ENCODE measurements around the gene ACTG2.
"Not testable (repeated sequence)": the region's sequence is repeated elsewhere in the genome, so short reads cannot be mapped to it uniquely, and the experiment has no call there.

Gene ACTG2

GRCh38 chr2:73903313-73903712 is 10.5 kb downstream of the ACTG2 start:
- no peaks in the 10 kb centered on the region for H3K79me2 ChIP-seq (ENCODE audit: insufficient read depth, low read length)

DNA sequence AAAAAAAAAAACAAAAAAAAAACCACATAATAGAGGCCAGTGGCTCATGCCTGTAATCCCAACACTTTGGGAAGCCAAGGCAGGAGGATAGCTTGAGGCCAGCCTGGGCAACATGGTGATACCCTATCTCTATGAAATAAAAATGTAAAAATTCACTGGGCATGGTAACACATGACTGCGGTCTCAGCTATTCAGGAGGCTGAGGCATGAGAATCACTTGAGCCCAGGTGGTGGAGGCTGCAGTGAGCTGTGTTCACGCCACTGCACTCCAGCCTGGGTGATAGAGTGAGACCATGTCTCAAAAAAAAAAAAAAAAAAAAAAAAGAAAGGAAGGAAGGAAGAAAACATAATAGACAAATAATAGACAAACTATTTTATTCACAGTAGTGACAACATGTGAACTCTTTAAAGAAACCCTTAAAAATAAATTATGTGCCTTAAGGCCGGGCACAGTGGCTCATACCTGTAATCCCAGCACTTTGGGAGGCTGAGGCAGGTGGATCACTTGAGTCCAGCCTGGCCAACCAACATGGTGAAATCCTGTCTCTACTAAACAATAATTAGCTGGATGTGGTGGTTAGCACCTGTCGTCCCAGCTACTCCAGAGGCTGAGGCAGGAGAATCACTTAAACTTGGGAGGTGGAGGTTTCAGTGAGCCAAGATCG is 11.3 kb downstream of the ACTG2 start:
- H3K4me3 ChIP-seq (ENCODE audit: insufficient read depth, low read length, poor library complexity, severe bottlenecking); H3F3A ChIP-seq (ENCODE audit: insufficient read depth); H3K9me3 ChIP-seq (ENCODE audit: insufficient read depth, low read length); H3K27me3 ChIP-seq (ENCODE audit: low read length); H3K9me2 ChIP-seq (replicated peaks; ENCODE audit: insufficient read depth, low read length); H4K20me1 ChIP-seq (ENCODE audit: low read depth, low read length); H3K9ac ChIP-seq (ENCODE audit: low read length); H3K79me2 ChIP-seq (ENCODE audit: insufficient read depth, low read length); H3K27ac ChIP-seq (ENCODE audit: low read depth, low read length); H2AFZ ChIP-seq (ENCODE audit: low read depth, low read length, severe bottlenecking); H3K4me2 ChIP-seq (ENCODE audit: low read depth, low read length, poor library complexity, severe bottlenecking); H3K36me3 ChIP-seq (ENCODE audit: low read length): not testable (repeated sequence)

More at GRCh38 chr2:73903313-73903712, 10.5 kb downstream of the ACTG2 start:
- Histone ChIP-seq H3K27ac (ENCODE audit: low read depth, low read length) (no peak overlapping the region), H3K9me3 (ENCODE audit: insufficient read depth, low read length) (no peaks in the 10 kb centered on the region), H3K9me2 (replicated peaks; ENCODE audit: insufficient read depth, low read length) (no peaks in the 10 kb centered on the region), H3K27me3 (ENCODE audit: low read length) (no peaks in the 10 kb centered on the region), H3K4me2 (ENCODE audit: low read depth, low read length, poor library complexity, severe bottlenecking) (no peak overlapping the region), H2AFZ (ENCODE audit: low read depth, low read length, severe bottlenecking) (no peak overlapping the region), H3K9ac (ENCODE audit: low read length) (no peak overlapping the region), H3F3A (ENCODE audit: insufficient read depth) (no peaks in the 10 kb centered on the region), H4K20me1 (ENCODE audit: low read depth, low read length) (no peaks in the 10 kb centered on the region), H3K36me3 (ENCODE audit: low read length) (no peaks in the 10 kb centered on the region), H3K4me3 (ENCODE audit: insufficient read depth, low read length, poor library complexity, severe bottlenecking) (no peak overlapping the region)
- TF ChIP-seq CTCF (IDR thresholded peaks at IDR 0.05; ENCODE audit: insufficient read depth, low read length, poor library complexity, severe bottlenecking) (no peak), EZH2phosphoT487 (conservative IDR thresholded peaks at IDR 0.05; ENCODE audit: low read length) (no peak)

DNA sequence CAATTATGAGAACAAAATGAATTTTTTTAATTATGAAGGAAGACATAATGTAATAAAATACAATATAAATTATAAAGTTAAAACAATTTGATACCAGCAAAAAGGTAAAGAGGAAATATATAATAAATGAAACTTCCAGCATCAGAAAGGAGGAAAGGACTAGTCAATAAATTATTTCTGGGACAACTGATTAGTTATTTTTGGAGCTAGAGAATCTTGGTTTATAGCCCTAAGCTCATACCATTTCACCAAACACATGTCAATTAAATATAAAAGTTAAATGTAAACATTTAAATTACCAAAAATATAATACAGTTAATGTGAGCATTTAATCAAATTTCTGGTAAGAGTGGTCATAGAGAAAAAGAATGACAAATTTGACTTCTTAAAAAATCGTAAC is 12.1 kb downstream of the ACTG2 start:
- Histone ChIP-seq H3K9ac (ENCODE audit: low read length) (no peak overlapping the region), H3F3A (ENCODE audit: insufficient read depth) (no peaks in the 10 kb centered on the region), H3K9me3 (ENCODE audit: insufficient read depth, low read length) (no peaks in the 10 kb centered on the region), H3K4me3 (ENCODE audit: insufficient read depth, low read length, poor library complexity, severe bottlenecking) (no peak overlapping the region), H3K4me2 (ENCODE audit: low read depth, low read length, poor library complexity, severe bottlenecking) (no peak overlapping the region), H3K27ac (ENCODE audit: low read depth, low read length) (no peak overlapping the region), H2AFZ (ENCODE audit: low read depth, low read length, severe bottlenecking) (no peak overlapping the region), H4K20me1 (ENCODE audit: low read depth, low read length) (no peaks in the 10 kb centered on the region), H3K79me2 (ENCODE audit: insufficient read depth, low read length) (no peaks in the 10 kb centered on the region), H3K27me3 (ENCODE audit: low read length) (no peaks in the 10 kb centered on the region), H3K36me3 (ENCODE audit: low read length) (no peaks in the 10 kb centered on the region), H3K9me2 (replicated peaks; ENCODE audit: insufficient read depth, low read length) (no peaks in the 10 kb centered on the region)
- TF ChIP-seq EZH2phosphoT487 (conservative IDR thresholded peaks at IDR 0.05; ENCODE audit: low read length) (no peak), CTCF (IDR thresholded peaks at IDR 0.05; ENCODE audit: insufficient read depth, low read length, poor library complexity, severe bottlenecking) (no peak)

GRCh38 chr2:73906847-73907505 is 14.2 kb downstream of the ACTG2 start:
- H3K9ac ChIP-seq (ENCODE audit: low read length) = no peak overlapping the region

More at GRCh38 chr2:73906847-73907505, 14.2 kb downstream of the ACTG2 start:
- Histone ChIP-seq H4K20me1 (ENCODE audit: low read depth, low read length) (no peaks in the 10 kb centered on the region), H3K9me2 (replicated peaks; ENCODE audit: insufficient read depth, low read length) (no peaks in the 10 kb centered on the region), H3F3A (ENCODE audit: insufficient read depth) (no peaks in the 10 kb centered on the region), H3K27me3 (ENCODE audit: low read length) (no peaks in the 10 kb centered on the region), H3K27ac (ENCODE audit: low read depth, low read length) (no peak overlapping the region), H3K79me2 (ENCODE audit: insufficient read depth, low read length) (no peaks in the 10 kb centered on the region), H3K9me3 (ENCODE audit: insufficient read depth, low read length) (no peaks in the 10 kb centered on the region), H3K36me3 (ENCODE audit: low read length) (no peaks in the 10 kb centered on the region), H2AFZ (ENCODE audit: low read depth, low read length, severe bottlenecking) (no peak overlapping the region), H3K4me3 (ENCODE audit: insufficient read depth, low read length, poor library complexity, severe bottlenecking) (no peak overlapping the region), H3K4me2 (ENCODE audit: low read depth, low read length, poor library complexity, severe bottlenecking) (no peak overlapping the region)
- no peak for TF ChIP-seq CTCF (IDR thresholded peaks at IDR 0.05; ENCODE audit: insufficient read depth, low read length, poor library complexity, severe bottlenecking)
- TF ChIP-seq EZH2phosphoT487 (conservative IDR thresholded peaks at IDR 0.05; ENCODE audit: low read length) = no peak

Data from SU-DHL-6 (cell line).